HepG2 (cell line): ENCODE results near the gene MIEF1. TPM values are rescaled to one million over a fixed set of nuclear protein-coding genes. Genes with fewer than 3 reads are reported as not detected.

ENCODE experiments used
- HIVEP1 ChIP-seq: sonication (generic); formaldehyde crosslinking; IDR thresholded peaks from 2 replicates; pipeline ENCODE4 v1.4.0; 2020; ENCODE audit warnings: mild to moderate bottlenecking, missing genetic modification reagents
- NAIF1 ChIP-seq: sonication (generic); formaldehyde crosslinking; IDR thresholded peaks from 2 replicates; pipeline ENCODE4 v1.5.0; 2020; ENCODE audit warnings: mild to moderate bottlenecking, missing genetic modification reagents, borderline replicate concordance
- ZBTB21 ChIP-seq: sonication (generic); formaldehyde crosslinking; IDR thresholded peaks from 2 replicates; pipeline ENCODE4 v1.4.0; 2020; ENCODE audit warnings: missing genetic modification reagents
- ZNF207 ChIP-seq: fragments of 450-650 bp; IDR thresholded peaks from 2 replicates; pipeline ENCODE4 v1.6.1; 2016; ENCODE audit warnings: antibody characterized with exemption, borderline replicate concordance
- ZNF503 ChIP-seq: sonication (generic); formaldehyde crosslinking; IDR thresholded peaks from 2 replicates; pipeline ENCODE4 v1.4.0; 2020; ENCODE audit warnings: missing genetic modification reagents
- ZNF687 ChIP-seq: sonication (generic); formaldehyde crosslinking; IDR thresholded peaks from 2 replicates; pipeline ENCODE4 v1.5.1; 2020; ENCODE audit warnings: mild to moderate bottlenecking, missing genetic modification reagents, moderate library complexity
- polyA plus RNA-seq, 8 experiments: library from polyadenylated mRNA; depleted of rRNA in 3 of 8; stranded (reverse) in 7 of 8; unstranded in 1 of 8; fragments of >200 nt; fragmentation: Illumina TruSeq in 4 of 8; extraction: Trizol in 4 of 8; gene quantifications; 2 replicates each; pipeline versions ENCODE4 v1.2.1 to v1.2.3, GENCODE V29; 2011 to 2016; ENCODE audit warnings: low read depth in 4 of 8, missing spikeins in 1 of 8, mixed read lengths in 1 of 8; ENCODE audit not compliant: insufficient read depth in 1 of 8
- total RNA-seq, 5 experiments: library from RNA; depleted of rRNA; stranded (reverse); fragments of >200 nt; fragmentation: Illumina TruSeq; extraction: Trizol; gene quantifications; 2 replicates each; pipeline ENCODE4 v1.2.3, GENCODE V29; 2016; ENCODE audit warnings: low read depth in 1 of 5
- TF ChIP-seq, protein P1 (sequence below): sonication (generic); formaldehyde crosslinking; IDR thresholded peaks from 2 replicates; pipeline ENCODE4 v1.4.0; 2020; ENCODE audit warnings: missing genetic modification reagents
- TF ChIP-seq, protein P2 (sequence below): sonication (generic); formaldehyde crosslinking; IDR thresholded peaks from 2 replicates; pipeline ENCODE4 v1.8.1; 2023; ENCODE audit warnings: mild to moderate bottlenecking, missing genetic modification reagents
- TF ChIP-seq, protein P3 (sequence below): sonication (generic); formaldehyde crosslinking; IDR thresholded peaks from 2 replicates; pipeline ENCODE4 v1.4.0; 2020; ENCODE audit warnings: mild to moderate bottlenecking, missing genetic modification reagents, borderline replicate concordance

The MIEF1 gene
- total and polyA plus RNA-seq, 2 of the 13 experiments (the other 11 are each of a cell fraction or from before 2014, with no cell fraction given) = 21.7 to 34.8 TPM

DNA sequence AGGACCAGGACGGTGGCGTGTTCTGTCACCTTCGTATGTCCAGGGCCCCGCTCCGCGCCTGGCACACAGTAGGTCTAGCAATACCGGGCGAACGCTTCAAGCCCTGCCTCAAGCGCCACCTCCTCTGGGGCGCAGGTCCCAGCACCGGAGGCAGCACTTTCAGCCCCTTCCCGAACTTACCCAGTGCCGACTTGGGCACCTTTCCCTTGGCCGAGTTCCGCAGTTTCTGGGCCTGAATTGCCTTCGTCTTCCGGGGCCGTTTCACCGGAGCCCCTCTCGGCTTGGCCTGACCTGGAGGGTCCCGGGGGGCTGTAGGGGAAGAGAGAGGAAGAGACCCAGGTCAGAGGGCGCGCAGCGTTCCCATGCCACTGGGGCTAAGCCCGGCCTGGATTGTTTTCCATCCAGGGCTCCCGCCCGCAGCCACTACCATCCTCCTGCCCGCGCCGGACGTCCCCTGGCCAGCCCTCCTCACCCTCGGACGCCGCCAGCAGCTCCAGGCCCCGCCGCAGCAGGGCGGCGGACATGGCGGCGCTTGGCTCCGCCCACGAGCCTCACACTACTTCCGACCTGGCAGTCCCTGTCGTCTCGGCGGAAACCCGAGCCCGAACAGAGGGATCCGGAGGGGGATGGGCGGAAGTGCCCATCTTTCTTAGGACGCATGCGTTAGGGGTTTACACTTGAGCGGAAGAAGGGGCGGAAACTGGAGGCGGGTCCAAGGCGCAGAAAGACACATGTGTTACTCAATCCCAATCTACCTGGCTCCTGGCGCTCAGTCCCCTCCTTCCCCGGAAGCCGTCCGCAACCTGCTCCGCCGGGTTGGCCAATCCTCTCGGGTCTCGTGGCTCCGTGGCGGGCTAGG, 30.4 kb downstream of the MIEF1 start, which contains the start of gene RPS19BP1 (continued):
- TF ChIP-seq, protein P1, sequence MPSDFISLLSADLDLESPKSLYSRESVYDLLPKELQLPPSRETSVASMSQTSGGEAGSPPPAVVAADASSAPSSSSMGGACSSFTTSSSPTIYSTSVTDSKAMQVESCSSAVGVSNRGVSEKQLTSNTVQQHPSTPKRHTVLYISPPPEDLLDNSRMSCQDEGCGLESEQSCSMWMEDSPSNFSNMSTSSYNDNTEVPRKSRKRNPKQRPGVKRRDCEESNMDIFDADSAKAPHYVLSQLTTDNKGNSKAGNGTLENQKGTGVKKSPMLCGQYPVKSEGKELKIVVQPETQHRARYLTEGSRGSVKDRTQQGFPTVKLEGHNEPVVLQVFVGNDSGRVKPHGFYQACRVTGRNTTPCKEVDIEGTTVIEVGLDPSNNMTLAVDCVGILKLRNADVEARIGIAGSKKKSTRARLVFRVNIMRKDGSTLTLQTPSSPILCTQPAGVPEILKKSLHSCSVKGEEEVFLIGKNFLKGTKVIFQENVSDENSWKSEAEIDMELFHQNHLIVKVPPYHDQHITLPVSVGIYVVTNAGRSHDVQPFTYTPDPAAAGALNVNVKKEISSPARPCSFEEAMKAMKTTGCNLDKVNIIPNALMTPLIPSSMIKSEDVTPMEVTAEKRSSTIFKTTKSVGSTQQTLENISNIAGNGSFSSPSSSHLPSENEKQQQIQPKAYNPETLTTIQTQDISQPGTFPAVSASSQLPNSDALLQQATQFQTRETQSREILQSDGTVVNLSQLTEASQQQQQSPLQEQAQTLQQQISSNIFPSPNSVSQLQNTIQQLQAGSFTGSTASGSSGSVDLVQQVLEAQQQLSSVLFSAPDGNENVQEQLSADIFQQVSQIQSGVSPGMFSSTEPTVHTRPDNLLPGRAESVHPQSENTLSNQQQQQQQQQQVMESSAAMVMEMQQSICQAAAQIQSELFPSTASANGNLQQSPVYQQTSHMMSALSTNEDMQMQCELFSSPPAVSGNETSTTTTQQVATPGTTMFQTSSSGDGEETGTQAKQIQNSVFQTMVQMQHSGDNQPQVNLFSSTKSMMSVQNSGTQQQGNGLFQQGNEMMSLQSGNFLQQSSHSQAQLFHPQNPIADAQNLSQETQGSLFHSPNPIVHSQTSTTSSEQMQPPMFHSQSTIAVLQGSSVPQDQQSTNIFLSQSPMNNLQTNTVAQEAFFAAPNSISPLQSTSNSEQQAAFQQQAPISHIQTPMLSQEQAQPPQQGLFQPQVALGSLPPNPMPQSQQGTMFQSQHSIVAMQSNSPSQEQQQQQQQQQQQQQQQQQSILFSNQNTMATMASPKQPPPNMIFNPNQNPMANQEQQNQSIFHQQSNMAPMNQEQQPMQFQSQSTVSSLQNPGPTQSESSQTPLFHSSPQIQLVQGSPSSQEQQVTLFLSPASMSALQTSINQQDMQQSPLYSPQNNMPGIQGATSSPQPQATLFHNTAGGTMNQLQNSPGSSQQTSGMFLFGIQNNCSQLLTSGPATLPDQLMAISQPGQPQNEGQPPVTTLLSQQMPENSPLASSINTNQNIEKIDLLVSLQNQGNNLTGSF (CRISPR knock-in tag) = 0 out of 2 replicates have a peak, but pooled peaks have one; percentile 73
- TF ChIP-seq ZNF687 (CRISPR knock-in tag) (peak; percentile 84), ZBTB21 (CRISPR knock-in tag) (no peak), ZNF207 (no peak), ZNF503 (CRISPR knock-in tag) (0 out of 2 replicates have a peak, but pooled peaks have one; percentile 45), NAIF1 (CRISPR knock-in tag) (no peak), HIVEP1 (CRISPR knock-in tag) (peak; percentile 50; the same call in 1 of the 2 replicates)
- TF ChIP-seq, protein P2, sequence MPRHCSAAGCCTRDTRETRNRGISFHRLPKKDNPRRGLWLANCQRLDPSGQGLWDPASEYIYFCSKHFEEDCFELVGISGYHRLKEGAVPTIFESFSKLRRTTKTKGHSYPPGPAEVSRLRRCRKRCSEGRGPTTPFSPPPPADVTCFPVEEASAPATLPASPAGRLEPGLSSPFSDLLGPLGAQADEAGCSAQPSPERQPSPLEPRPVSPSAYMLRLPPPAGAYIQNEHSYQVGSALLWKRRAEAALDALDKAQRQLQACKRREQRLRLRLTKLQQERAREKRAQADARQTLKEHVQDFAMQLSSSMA = peak; percentile 21; the same call in 1 of the 2 replicates
- TF ChIP-seq, protein P3, sequence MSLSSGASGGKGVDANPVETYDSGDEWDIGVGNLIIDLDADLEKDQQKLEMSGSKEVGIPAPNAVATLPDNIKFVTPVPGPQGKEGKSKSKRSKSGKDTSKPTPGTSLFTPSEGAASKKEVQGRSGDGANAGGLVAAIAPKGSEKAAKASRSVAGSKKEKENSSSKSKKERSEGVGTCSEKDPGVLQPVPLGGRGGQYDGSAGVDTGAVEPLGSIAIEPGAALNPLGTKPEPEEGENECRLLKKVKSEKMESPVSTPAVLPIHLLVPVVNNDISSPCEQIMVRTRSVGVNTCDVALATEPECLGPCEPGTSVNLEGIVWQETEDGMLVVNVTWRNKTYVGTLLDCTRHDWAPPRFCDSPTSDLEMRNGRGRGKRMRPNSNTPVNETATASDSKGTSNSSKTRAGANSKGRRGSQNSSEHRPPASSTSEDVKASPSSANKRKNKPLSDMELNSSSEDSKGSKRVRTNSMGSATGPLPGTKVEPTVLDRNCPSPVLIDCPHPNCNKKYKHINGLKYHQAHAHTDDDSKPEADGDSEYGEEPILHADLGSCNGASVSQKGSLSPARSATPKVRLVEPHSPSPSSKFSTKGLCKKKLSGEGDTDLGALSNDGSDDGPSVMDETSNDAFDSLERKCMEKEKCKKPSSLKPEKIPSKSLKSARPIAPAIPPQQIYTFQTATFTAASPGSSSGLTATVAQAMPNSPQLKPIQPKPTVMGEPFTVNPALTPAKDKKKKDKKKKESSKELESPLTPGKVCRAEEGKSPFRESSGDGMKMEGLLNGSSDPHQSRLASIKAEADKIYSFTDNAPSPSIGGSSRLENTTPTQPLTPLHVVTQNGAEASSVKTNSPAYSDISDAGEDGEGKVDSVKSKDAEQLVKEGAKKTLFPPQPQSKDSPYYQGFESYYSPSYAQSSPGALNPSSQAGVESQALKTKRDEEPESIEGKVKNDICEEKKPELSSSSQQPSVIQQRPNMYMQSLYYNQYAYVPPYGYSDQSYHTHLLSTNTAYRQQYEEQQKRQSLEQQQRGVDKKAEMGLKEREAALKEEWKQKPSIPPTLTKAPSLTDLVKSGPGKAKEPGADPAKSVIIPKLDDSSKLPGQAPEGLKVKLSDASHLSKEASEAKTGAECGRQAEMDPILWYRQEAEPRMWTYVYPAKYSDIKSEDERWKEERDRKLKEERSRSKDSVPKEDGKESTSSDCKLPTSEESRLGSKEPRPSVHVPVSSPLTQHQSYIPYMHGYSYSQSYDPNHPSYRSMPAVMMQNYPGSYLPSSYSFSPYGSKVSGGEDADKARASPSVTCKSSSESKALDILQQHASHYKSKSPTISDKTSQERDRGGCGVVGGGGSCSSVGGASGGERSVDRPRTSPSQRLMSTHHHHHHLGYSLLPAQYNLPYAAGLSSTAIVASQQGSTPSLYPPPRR (CRISPR knock-in tag) = no peak
